ENCODE data around the gene MAP2K5.

MAP2K5 gene

DNA sequence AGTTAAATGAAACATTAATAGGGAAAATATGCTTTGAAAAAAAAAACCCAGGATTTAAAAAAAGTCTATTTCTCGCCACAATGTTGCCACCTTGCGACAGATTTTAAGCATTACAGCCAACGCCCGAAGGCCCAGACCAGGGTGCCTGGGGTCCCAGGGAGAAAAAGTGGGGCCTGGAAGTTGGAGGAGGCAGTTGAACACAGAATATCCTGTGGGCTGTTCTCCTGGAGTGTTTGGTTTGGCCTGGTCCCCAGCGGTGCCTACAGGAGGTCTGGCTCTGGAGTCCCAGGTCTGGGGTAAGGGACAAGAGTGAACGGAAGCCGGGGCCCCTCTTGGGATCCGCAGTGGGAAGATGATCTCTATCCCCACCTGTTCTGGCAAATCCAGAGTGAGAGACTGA, 294.0 kb downstream of the MAP2K5 start:
- TF ChIP-seq CTCF (IDR thresholded peaks at IDR 0.05; ENCODE audit: insufficient read depth, low read length, poor library complexity, severe bottlenecking), result peak; percentile 73
- DNase-seq (ENCODE audit: extremely low read depth, insufficient read length), result no peak
- no peaks in the 10 kb centered on the region for H3K36me3 ChIP-seq (ENCODE audit: control insufficient read depth, insufficient read depth, low read length)
- H3K27me3 ChIP-seq (replicated peaks; ENCODE audit: control insufficient read depth, insufficient read depth, low read length), result peaks cover 6% of the 10 kb centered on the region
- H3K4me3 ChIP-seq (replicated peaks; ENCODE audit: low read depth, low read length), result no peak overlapping the region

DNA sequence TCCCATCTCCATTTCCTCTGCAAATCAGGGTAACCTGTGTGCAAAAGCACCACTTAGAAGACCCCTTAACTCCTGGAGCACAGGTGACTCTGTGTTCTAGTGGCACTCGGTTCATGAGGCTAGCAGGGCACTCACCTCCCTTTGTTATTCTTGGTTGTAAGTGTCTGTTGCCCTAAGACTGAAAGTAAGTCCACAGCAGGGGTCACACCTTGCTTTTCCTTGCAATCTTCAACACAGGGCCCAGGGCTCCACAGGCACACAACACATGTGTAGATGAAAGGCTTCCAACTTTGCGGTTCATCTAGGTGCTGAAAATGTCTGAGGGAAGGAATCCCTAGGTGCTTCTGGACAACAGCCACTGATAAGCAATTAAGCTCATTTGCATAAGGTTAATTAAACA, 294.5 kb downstream of the MAP2K5 start:
- peaks cover 6% of the 10 kb centered on the region for H3K27me3 ChIP-seq (replicated peaks; ENCODE audit: control insufficient read depth, insufficient read depth, low read length)
- no peak for TF ChIP-seq CTCF (IDR thresholded peaks at IDR 0.05; ENCODE audit: insufficient read depth, low read length, poor library complexity, severe bottlenecking)
- H3K4me3 ChIP-seq (replicated peaks; ENCODE audit: low read depth, low read length), result no peak overlapping the region
- H3K36me3 ChIP-seq (ENCODE audit: control insufficient read depth, insufficient read depth, low read length), result no peaks in the 10 kb centered on the region
- no peak for DNase-seq (ENCODE audit: extremely low read depth, insufficient read length)

DNA sequence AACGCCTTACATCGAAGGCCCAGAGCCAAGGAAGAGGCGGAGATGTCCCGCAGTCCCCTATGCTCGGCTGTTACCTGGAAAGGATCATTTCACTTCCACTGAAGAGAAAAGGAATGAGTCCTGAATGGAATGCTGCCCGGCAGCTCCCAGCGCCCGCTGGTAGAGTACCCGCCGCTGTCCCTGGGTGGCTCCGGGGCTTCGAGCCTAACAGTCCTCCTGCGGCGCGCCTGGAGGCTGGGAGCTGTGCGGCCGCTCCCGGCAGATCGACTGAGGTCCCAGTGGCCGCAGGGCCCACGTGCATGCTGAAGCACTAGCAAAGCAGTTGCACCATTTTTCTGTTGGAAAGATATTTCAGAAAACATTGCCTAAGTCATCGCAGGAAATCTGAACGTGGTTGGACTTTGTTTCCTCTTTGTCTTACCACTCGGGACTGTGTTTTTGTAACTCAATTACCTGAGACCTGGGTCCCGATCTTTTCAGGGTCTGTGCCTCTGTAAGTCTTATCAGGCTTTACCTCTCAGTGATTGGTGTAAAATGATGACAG, 296.4 kb downstream of the MAP2K5 start:
- no peak for DNase-seq (ENCODE audit: extremely low read depth, insufficient read length)
- Histone ChIP-seq H3K4me3 (replicated peaks; ENCODE audit: low read depth, low read length) (peak overlapping the region; percentile 13; the same call in 1 of the 2 replicates), H3K36me3 (ENCODE audit: control insufficient read depth, insufficient read depth, low read length) (no peaks in the 10 kb centered on the region), H3K27me3 (replicated peaks; ENCODE audit: control insufficient read depth, insufficient read depth, low read length) (peaks cover 3% of the 10 kb centered on the region; the same call in 1 of the 2 replicates)
- no peak for TF ChIP-seq CTCF (IDR thresholded peaks at IDR 0.05; ENCODE audit: insufficient read depth, low read length, poor library complexity, severe bottlenecking)

GRCh38 chr15:67839499-67839928, 297.0 kb downstream of the MAP2K5 start:
- no peaks in the 10 kb centered on the region for H3K36me3 ChIP-seq (ENCODE audit: control insufficient read depth, insufficient read depth, low read length)
- peaks cover 3% of the 10 kb centered on the region; the same call in 1 of the 2 replicates for H3K27me3 ChIP-seq (replicated peaks; ENCODE audit: control insufficient read depth, insufficient read depth, low read length)
- DNase-seq (ENCODE audit: extremely low read depth, insufficient read length), result no peak
- H3K4me3 ChIP-seq (replicated peaks; ENCODE audit: low read depth, low read length), result peak overlapping the region; percentile 60
- TF ChIP-seq CTCF (IDR thresholded peaks at IDR 0.05; ENCODE audit: insufficient read depth, low read length, poor library complexity, severe bottlenecking), result no peak

GRCh38 chr15:67839929-67840748, 297.6 kb downstream of the MAP2K5 start, which contains the start of gene RNU6-1:
Gene RNU6-1, minus strand, starts transcription at chr15:67840045.
- Histone ChIP-seq H3K36me3 (ENCODE audit: control insufficient read depth, insufficient read depth, low read length) (no peaks in the 10 kb centered on the region), H3K4me3 (replicated peaks; ENCODE audit: low read depth, low read length) (peak within 1 kb of the TSS; percentile 92), H3K27me3 (replicated peaks; ENCODE audit: control insufficient read depth, insufficient read depth, low read length) (peaks cover 3% of the 10 kb centered on the region; the same call in 1 of the 2 replicates)
- TF ChIP-seq CTCF (IDR thresholded peaks at IDR 0.05; ENCODE audit: insufficient read depth, low read length, poor library complexity, severe bottlenecking), result no peak
- DNase-seq (ENCODE audit: extremely low read depth, insufficient read length), result peak; percentile 99
